ENCODE measurements around the gene ACAD10.

DNA sequence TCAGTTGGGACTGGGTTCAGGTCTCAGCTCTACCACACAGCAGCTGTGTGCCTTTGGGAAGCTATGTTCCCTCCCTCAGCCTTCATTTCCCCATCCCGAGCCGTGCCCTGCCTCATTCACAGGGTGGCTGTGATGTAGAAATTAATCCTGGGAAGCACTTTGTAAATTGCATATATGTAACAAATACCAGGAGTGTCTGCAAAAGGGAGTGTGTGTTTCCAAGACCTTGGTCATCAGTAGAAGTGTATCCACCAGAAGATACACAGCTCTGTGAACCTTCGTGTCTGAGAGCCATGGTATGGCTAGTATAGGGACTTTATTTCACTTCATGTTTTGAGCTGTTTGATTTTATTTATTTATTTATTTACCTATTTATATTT is 107.0 kb downstream of the ACAD10 start:
- TF ChIP-seq, protein P1, sequence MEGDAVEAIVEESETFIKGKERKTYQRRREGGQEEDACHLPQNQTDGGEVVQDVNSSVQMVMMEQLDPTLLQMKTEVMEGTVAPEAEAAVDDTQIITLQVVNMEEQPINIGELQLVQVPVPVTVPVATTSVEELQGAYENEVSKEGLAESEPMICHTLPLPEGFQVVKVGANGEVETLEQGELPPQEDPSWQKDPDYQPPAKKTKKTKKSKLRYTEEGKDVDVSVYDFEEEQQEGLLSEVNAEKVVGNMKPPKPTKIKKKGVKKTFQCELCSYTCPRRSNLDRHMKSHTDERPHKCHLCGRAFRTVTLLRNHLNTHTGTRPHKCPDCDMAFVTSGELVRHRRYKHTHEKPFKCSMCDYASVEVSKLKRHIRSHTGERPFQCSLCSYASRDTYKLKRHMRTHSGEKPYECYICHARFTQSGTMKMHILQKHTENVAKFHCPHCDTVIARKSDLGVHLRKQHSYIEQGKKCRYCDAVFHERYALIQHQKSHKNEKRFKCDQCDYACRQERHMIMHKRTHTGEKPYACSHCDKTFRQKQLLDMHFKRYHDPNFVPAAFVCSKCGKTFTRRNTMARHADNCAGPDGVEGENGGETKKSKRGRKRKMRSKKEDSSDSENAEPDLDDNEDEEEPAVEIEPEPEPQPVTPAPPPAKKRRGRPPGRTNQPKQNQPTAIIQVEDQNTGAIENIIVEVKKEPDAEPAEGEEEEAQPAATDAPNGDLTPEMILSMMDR (IDR thresholded peaks at IDR 0.05), result no peak
- TF ChIP-seq POLR2A (IDR thresholded peaks at IDR 0.05), result no peak

Measured in testis (tissue), 2 donors.